ENCODE data around the gene GNG2.

Gene GNG2

GRCh38 chr14:51867741-51868140, 7.3 kb downstream of the GNG2 start:
- Histone ChIP-seq H4K20me1 (ENCODE audit: control insufficient read depth, insufficient read depth, low read depth, low read length) (no peaks in the 10 kb centered on the region), H3K9me3 (ENCODE audit: control insufficient read depth, insufficient read depth, low read length) (no peaks in the 10 kb centered on the region), H3K4me1 (ENCODE audit: control insufficient read depth, low read length) (peaks cover 52% of the 10 kb centered on the region), H3K9me2 (replicated peaks; ENCODE audit: control insufficient read depth, low read length) (no peaks in the 10 kb centered on the region), H3F3A (ENCODE audit: control insufficient read depth, insufficient read depth) (no peaks in the 10 kb centered on the region), H3K4me3 (ENCODE audit: low read length) (no peak overlapping the region), H3K27ac (ENCODE audit: low read depth, low read length) (no peak overlapping the region), H3K36me3 (ENCODE audit: control insufficient read depth, low read length) (no peaks in the 10 kb centered on the region), H3K27me3 (ENCODE audit: control insufficient read depth, low read length) (no peaks in the 10 kb centered on the region), H3K79me2 (ENCODE audit: control insufficient read depth, low read length) (peaks cover 3% of the 10 kb centered on the region; the same call in 1 of the 2 replicates), H3K4me2 (ENCODE audit: low read length) (no peak overlapping the region)
- no peak for TF ChIP-seq EZH2phosphoT487 (IDR thresholded peaks at IDR 0.05; ENCODE audit: borderline replicate concordance, low read length)
- no peak for TF ChIP-seq CTCF (IDR thresholded peaks at IDR 0.05; ENCODE audit: low read depth, low read length, poor library complexity, severe bottlenecking)

- H3K4me2 ChIP-seq (ENCODE audit: low read length) = no peak overlapping the region
Measured at GRCh38 chr14:51868405-51868804, 8.0 kb downstream of the GNG2 start.

GRCh38 chr14:51869411-51870100, 9.1 kb downstream of the GNG2 start:
- Histone ChIP-seq H3F3A (ENCODE audit: control insufficient read depth, insufficient read depth) (no peaks in the 10 kb centered on the region), H3K4me1 (ENCODE audit: control insufficient read depth, low read length) (peaks cover 42% of the 10 kb centered on the region), H3K4me2 (ENCODE audit: low read length) (peak overlapping the region; percentile 0; the same call in 1 of the 2 replicates), H3K9me2 (replicated peaks; ENCODE audit: control insufficient read depth, low read length) (no peaks in the 10 kb centered on the region), H3K27ac (ENCODE audit: low read depth, low read length) (no peak overlapping the region), H3K79me2 (ENCODE audit: control insufficient read depth, low read length) (peaks cover under 1% of the 10 kb centered on the region; the same call in 1 of the 2 replicates), H3K27me3 (ENCODE audit: control insufficient read depth, low read length) (no peaks in the 10 kb centered on the region), H3K9me3 (ENCODE audit: control insufficient read depth, insufficient read depth, low read length) (no peaks in the 10 kb centered on the region), H4K20me1 (ENCODE audit: control insufficient read depth, insufficient read depth, low read depth, low read length) (no peaks in the 10 kb centered on the region), H3K4me3 (ENCODE audit: low read length) (no peak overlapping the region), H3K36me3 (ENCODE audit: control insufficient read depth, low read length) (no peaks in the 10 kb centered on the region)
- TF ChIP-seq CTCF (IDR thresholded peaks at IDR 0.05; ENCODE audit: low read depth, low read length, poor library complexity, severe bottlenecking) (no peak), EZH2phosphoT487 (IDR thresholded peaks at IDR 0.05; ENCODE audit: borderline replicate concordance, low read length) (no peak)

More at GRCh38 chr14:51868405-51868804, 8.0 kb downstream of the GNG2 start:
- Histone ChIP-seq H3K9me2 (replicated peaks; ENCODE audit: control insufficient read depth, low read length) (no peaks in the 10 kb centered on the region), H3K27me3 (ENCODE audit: control insufficient read depth, low read length) (no peaks in the 10 kb centered on the region), H3K9me3 (ENCODE audit: control insufficient read depth, insufficient read depth, low read length) (no peaks in the 10 kb centered on the region), H3F3A (ENCODE audit: control insufficient read depth, insufficient read depth) (no peaks in the 10 kb centered on the region), H3K79me2 (ENCODE audit: control insufficient read depth, low read length) (peaks cover 3% of the 10 kb centered on the region; the same call in 1 of the 2 replicates), H4K20me1 (ENCODE audit: control insufficient read depth, insufficient read depth, low read depth, low read length) (no peaks in the 10 kb centered on the region), H3K4me1 (ENCODE audit: control insufficient read depth, low read length) (peaks cover 46% of the 10 kb centered on the region), H3K4me3 (ENCODE audit: low read length) (no peak overlapping the region), H3K27ac (ENCODE audit: low read depth, low read length) (no peak overlapping the region), H3K36me3 (ENCODE audit: control insufficient read depth, low read length) (no peaks in the 10 kb centered on the region)
- TF ChIP-seq EZH2phosphoT487 (IDR thresholded peaks at IDR 0.05; ENCODE audit: borderline replicate concordance, low read length) (no peak), CTCF (IDR thresholded peaks at IDR 0.05; ENCODE audit: low read depth, low read length, poor library complexity, severe bottlenecking) (no peak)
